SU-DHL-6 (cell line): Measurements from ENCODE around the gene C1orf52.

ENCODE experiments used
- CTCF ChIP-seq: fragments of 200-600 bp; sonication (generic); IDR thresholded peaks from one replicate; pipeline ENCODE4 v1.5.1; 2017; ENCODE audit warnings: antibody characterized with exemption, mild to moderate bottlenecking, low read length, moderate library complexity; ENCODE audit not compliant: insufficient read depth, poor library complexity, severe bottlenecking
- EZH2phosphoT487 ChIP-seq: fragments of 200-600 bp; sonication (generic), shearing (Covaris generic); conservative IDR thresholded peaks from 2 replicates; pipeline ENCODE4 v1.6.1; 2018; ENCODE audit warnings: mild to moderate bottlenecking, antibody characterized with exemption, low read length, moderate library complexity, mixed read lengths

GRCh38 chr1:85214654-85215053 is 44.8 kb downstream of the C1orf52 start:
- TF ChIP-seq CTCF (no peak), EZH2phosphoT487 (no peak)
